Peyer's patch (tissue), 4 donors: Measurements from ENCODE around the gene PCYT1B. TPM values are rescaled to one million over a fixed set of nuclear protein-coding genes. Genes with fewer than 3 reads are reported as not detected.

Source experiments
- DNase-seq, 3 donors: peaks; one replicate each; pipeline ENCODE4 v3.0.0-alpha.2; 2017 to 2019
- H3K27ac ChIP-seq, 4 donors: fragments of 200-600 bp; sonication (generic); one replicate each; pipeline ENCODE4 v1.5.1; 2016 to 2019
- H3K27me3 ChIP-seq, 2 donors: fragments of 200-600 bp; sonication (generic); one replicate each; pipeline ENCODE4 v1.5.1; 2019
- H3K36me3 ChIP-seq, 3 donors: fragments of 200-600 bp; sonication (generic); one replicate each; pipeline ENCODE4 v1.5.1; 2016 to 2019
- H3K4me1 ChIP-seq, 4 donors: fragments of 200-600 bp; sonication (generic); one replicate each; pipeline ENCODE4 v1.5.1; 2016 to 2019
- H3K4me3 ChIP-seq, 4 donors: fragments of 200-600 bp; sonication (generic); 1 replicate in 3 of 4; 2 replicates in 1 of 4; pipeline ENCODE4 v1.5.1; 2016 to 2019; ENCODE audit warnings: mild to moderate bottlenecking in 1 of 4
- H3K9me3 ChIP-seq, 4 donors: fragments of 200-600 bp; sonication (generic); one replicate each; pipeline ENCODE4 v1.5.1; 2016 to 2019; ENCODE audit warnings: mild to moderate bottlenecking in 1 of 4
- CTCF ChIP-seq, 6 experiments: fragments of 450-650 bp in 4 of 6; fragments of 200-600 bp in 2 of 6; sonication (generic) in 1 of 6; IDR thresholded peaks; one replicate each; pipeline ENCODE4 v1.5.1; 2017 to 2019; ENCODE audit warnings: antibody characterized with exemption in 6 of 6, mild to moderate bottlenecking in 3 of 6, moderate library complexity in 1 of 6
- POLR2A ChIP-seq, 2 donors: fragments of 450-650 bp; IDR thresholded peaks; one replicate each; pipeline ENCODE4 v1.5.1; 2017; ENCODE audit warnings: antibody characterized with exemption in 2 of 2, mild to moderate bottlenecking in 2 of 2, moderate library complexity in 2 of 2
- total RNA-seq, 4 donors: library from RNA; depleted of rRNA; stranded (reverse); fragments of >200 nt; gene quantifications; one replicate each; pipeline ENCODE4 v1.1.0, GENCODE V29; 2016

PCYT1B gene
- total RNA-seq, 4 donors from 2014 or later: not detected

- TF ChIP-seq CTCF (IDR thresholded peaks at IDR 0.05) (no peak), POLR2A (IDR thresholded peaks at IDR 0.05) (no peak)
- Histone ChIP-seq H3K27me3 (no peaks in the 10 kb centered on the region), H3K36me3 (no peaks in the 10 kb centered on the region), H3K27ac (no peak overlapping the region), H3K4me3 (no peak overlapping the region), H3K9me3 (no peaks in the 10 kb centered on the region), H3K4me1 (no peaks in the 10 kb centered on the region)
- DNase-seq: no peak
These were observed 97.0 kb downstream of the PCYT1B start for GRCh38 chrX:24550166-24550565.

GRCh38 chrX:24547961-24548360 lies 99.2 kb downstream of the PCYT1B start:
- no peak overlapping the region for H3K27ac ChIP-seq
- no peaks in the 10 kb centered on the region for H3K9me3 ChIP-seq
- no peak for DNase-seq
- no peaks in the 10 kb centered on the region for H3K4me1 ChIP-seq
- H3K27me3 ChIP-seq: no peaks in the 10 kb centered on the region
- H3K36me3 ChIP-seq: no peaks in the 10 kb centered on the region
- TF ChIP-seq POLR2A (IDR thresholded peaks at IDR 0.05): no peak
- no peak for TF ChIP-seq CTCF (IDR thresholded peaks at IDR 0.05)
- no peak overlapping the region for H3K4me3 ChIP-seq

GRCh38 chrX:24542756-24543155 lies 104.4 kb downstream of the PCYT1B start:
- no peak for TF ChIP-seq CTCF (IDR thresholded peaks at IDR 0.05)
- TF ChIP-seq POLR2A (IDR thresholded peaks at IDR 0.05): no peak
- Histone ChIP-seq H3K27ac (no peak overlapping the region), H3K4me1 (no peaks in the 10 kb centered on the region), H3K36me3 (no peaks in the 10 kb centered on the region), H3K4me3 (no peak overlapping the region), H3K27me3 (no peaks in the 10 kb centered on the region), H3K9me3 (no peaks in the 10 kb centered on the region)
- no peak for DNase-seq

GRCh38 chrX:24536551-24536950 lies 110.6 kb downstream of the PCYT1B start:
- DNase-seq: no peak
- Histone ChIP-seq H3K27me3 (no peaks in the 10 kb centered on the region), H3K9me3 (no peaks in the 10 kb centered on the region), H3K27ac (no peak overlapping the region), H3K36me3 (peaks cover 0 to 14% (median 0%) of the 10 kb centered on the region in 3 donors), H3K4me3 (no peak overlapping the region), H3K4me1 (no peaks in the 10 kb centered on the region)
- TF ChIP-seq CTCF (IDR thresholded peaks at IDR 0.05) (no peak), POLR2A (IDR thresholded peaks at IDR 0.05) (no peak)

GRCh38 chrX:24528605-24529004 lies 118.5 kb downstream of the PCYT1B start:
- H3K4me1 ChIP-seq: no peaks in the 10 kb centered on the region
- H3K36me3 ChIP-seq: peaks cover 0 to 10% (median 0%) of the 10 kb centered on the region in 3 donors
- no peaks in the 10 kb centered on the region for H3K9me3 ChIP-seq
- no peak overlapping the region for H3K4me3 ChIP-seq
- DNase-seq: no peak
- no peaks in the 10 kb centered on the region for H3K27me3 ChIP-seq
- H3K27ac ChIP-seq: no peak overlapping the region
- TF ChIP-seq CTCF (IDR thresholded peaks at IDR 0.05) (no peak), POLR2A (IDR thresholded peaks at IDR 0.05) (no peak)

DNA sequence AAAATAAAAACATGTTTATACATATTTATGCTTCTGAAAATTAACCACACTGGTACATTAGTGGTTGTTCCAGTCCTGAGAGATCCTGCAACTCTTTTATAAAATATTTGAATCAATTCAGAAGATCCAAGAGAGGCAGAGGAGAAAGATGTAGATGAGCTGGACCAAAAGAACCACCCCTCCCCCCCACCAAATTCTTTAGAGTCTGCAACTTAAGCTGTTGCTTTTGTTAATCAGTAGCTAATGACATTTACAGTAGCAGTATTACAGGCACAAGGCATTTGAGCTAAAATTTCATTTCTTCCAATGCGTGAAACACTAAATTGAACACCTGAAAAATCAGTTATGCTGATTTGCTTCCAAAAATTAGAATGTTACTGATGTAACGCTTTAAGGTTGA lies 120.5 kb downstream of the PCYT1B start:
- Histone ChIP-seq H3K36me3 (peaks cover 0 to 8% (median 0%) of the 10 kb centered on the region in 3 donors), H3K27me3 (no peaks in the 10 kb centered on the region), H3K27ac (no peak overlapping the region), H3K4me3 (no peak overlapping the region), H3K4me1 (no peaks in the 10 kb centered on the region), H3K9me3 (no peaks in the 10 kb centered on the region)
- no peak for DNase-seq
- TF ChIP-seq CTCF (IDR thresholded peaks at IDR 0.05): no peak
- no peak for TF ChIP-seq POLR2A (IDR thresholded peaks at IDR 0.05)
